Activated CD8-positive, alpha-beta memory T cell treated with anti-CD3 and anti-CD28 coated beads for 4 hours (primary cell): ENCODE results near the gene CNTN4.
"Not testable (repeated sequence)": the region's sequence is repeated elsewhere in the genome, so short reads cannot be mapped to it uniquely, and the experiment has no call there.

ENCODE experiments used
- DNase-seq, 2 donors: peaks; one replicate each; pipeline ENCODE4 v3.0.0-alpha.2; 2020; ENCODE audit warnings: low read depth in 2 of 2

The CNTN4 gene

GRCh38 chr3:2961576-2961975, 862.9 kb downstream of the CNTN4 start:
- no peak for DNase-seq

- DNase-seq = no peak
Observed at GRCh38 chr3:2967871-2968270, 869.2 kb downstream of the CNTN4 start.

- DNase-seq = no peak
Observed at GRCh38 chr3:2968475-2968874, 869.8 kb downstream of the CNTN4 start.

GRCh38 chr3:2976212-2976611, 877.5 kb downstream of the CNTN4 start:
- no peak for DNase-seq

- no peak for DNase-seq
Observed at GRCh38 chr3:2976796-2977195, 878.1 kb downstream of the CNTN4 start.

- no peak for DNase-seq
Observed at GRCh38 chr3:2978977-2979732, 880.5 kb downstream of the CNTN4 start.

- no peak for DNase-seq
Observed at GRCh38 chr3:2984005-2984830, 885.6 kb downstream of the CNTN4 start.

- DNase-seq = no peak
Observed at GRCh38 chr3:2984831-2985220, 886.2 kb downstream of the CNTN4 start.

- DNase-seq = no peak
Observed at GRCh38 chr3:2985479-2985878, 886.8 kb downstream of the CNTN4 start.

- DNase-seq = no peak
Observed at GRCh38 chr3:2992534-2992933, 893.9 kb downstream of the CNTN4 start.

GRCh38 chr3:2993130-2993529, 894.5 kb downstream of the CNTN4 start:
- DNase-seq = not testable (repeated sequence)

- DNase-seq = no peak
Observed at GRCh38 chr3:2993736-2994135, 895.1 kb downstream of the CNTN4 start.

GRCh38 chr3:2995195-2995594, 896.5 kb downstream of the CNTN4 start:
- no peak for DNase-seq

- no peak for DNase-seq
Observed at GRCh38 chr3:3005146-3005744, 906.6 kb downstream of the CNTN4 start.

GRCh38 chr3:3013317-3014052, 914.8 kb downstream of the CNTN4 start:
- DNase-seq = no peak

GRCh38 chr3:3015185-3016089, 916.8 kb downstream of the CNTN4 start:
- DNase-seq = no peak

- DNase-seq = no peak
Observed at GRCh38 chr3:3016226-3016625, 917.6 kb downstream of the CNTN4 start.

GRCh38 chr3:3020209-3020608, 921.5 kb downstream of the CNTN4 start:
- DNase-seq = no peak

GRCh38 chr3:3023111-3023745, 924.6 kb downstream of the CNTN4 start:
- DNase-seq = no peak

- DNase-seq = no peak
Observed at GRCh38 chr3:3027976-3028567, 929.4 kb downstream of the CNTN4 start.
